Transverse colon (tissue), 4 donors: ENCODE measurements around the gene PRDX4.

Experiments
- CTCF ChIP-seq, 5 experiments: fragments of 200-600 bp in 3 of 5; fragments of 450-650 bp in 2 of 5; sonication (generic) in 3 of 5; IDR thresholded peaks; 1 replicate in 2 of 5; 2 replicates in 3 of 5; pipeline ENCODE4 v1.5.1; 2016 to 2017; ENCODE audit warnings: antibody characterized with exemption in 5 of 5, inconsistent platforms in 3 of 5, mild to moderate bottlenecking in 2 of 5, moderate library complexity in 1 of 5
- EP300 ChIP-seq: sonication (generic); formaldehyde crosslinking; IDR thresholded peaks from one replicate; pipeline ENCODE4 v1.6.1; 2017; ENCODE audit warnings: antibody characterized with exemption, low read depth
- POLR2A ChIP-seq: fragments of 450-650 bp; IDR thresholded peaks from one replicate; pipeline ENCODE4 v1.6.1; 2016; ENCODE audit warnings: antibody characterized with exemption, mild to moderate bottlenecking, moderate library complexity
- POLR2AphosphoS5 ChIP-seq, 3 donors: sonication (generic); formaldehyde crosslinking; IDR thresholded peaks; one replicate each; pipeline ENCODE4 v1.6.1; 2016; ENCODE audit warnings: antibody characterized with exemption in 3 of 3

- TF ChIP-seq POLR2A (no peak), POLR2AphosphoS5 (IDR thresholded peaks at IDR 0.05) (no peak), CTCF (IDR thresholded peaks at IDR 0.05) (no peak), EP300 (no peak)
Observed at GRCh38 chrX:23631136-23631535, 36.2 kb upstream of the PRDX4 start.
